ENCODE measurements around the gene BRSK1.

DNA sequence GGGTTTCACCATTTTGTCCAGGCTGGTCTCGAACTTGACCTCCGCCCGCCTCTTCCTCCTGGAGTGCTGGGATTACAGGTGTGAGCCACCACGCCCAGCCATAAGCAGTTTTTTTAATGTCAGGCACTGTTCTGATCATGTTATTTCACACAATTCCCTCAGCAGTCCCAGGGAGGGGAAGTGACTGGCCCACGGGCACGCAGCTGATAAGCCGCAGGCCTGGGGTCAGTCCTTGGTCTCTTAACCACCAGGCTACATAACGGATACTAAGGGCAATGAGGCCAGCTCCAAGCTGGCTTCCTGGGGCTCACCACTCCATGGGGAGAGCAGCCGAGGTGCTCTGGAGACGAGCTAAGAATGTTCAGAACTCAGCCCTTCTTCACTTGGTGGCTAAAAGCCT, 13.5 kb downstream of the BRSK1 start:
- no peak for TF ChIP-seq EZH2 (IDR thresholded peaks at IDR 0.05; ENCODE audit: insufficient read depth, poor library complexity, severe bottlenecking)
- no peak for TF ChIP-seq EZH2phosphoT487 (IDR thresholded peaks at IDR 0.05; ENCODE audit: insufficient read depth, low read depth)
